Measurements from ENCODE around the gene GET4.

Gene GET4

DNA sequence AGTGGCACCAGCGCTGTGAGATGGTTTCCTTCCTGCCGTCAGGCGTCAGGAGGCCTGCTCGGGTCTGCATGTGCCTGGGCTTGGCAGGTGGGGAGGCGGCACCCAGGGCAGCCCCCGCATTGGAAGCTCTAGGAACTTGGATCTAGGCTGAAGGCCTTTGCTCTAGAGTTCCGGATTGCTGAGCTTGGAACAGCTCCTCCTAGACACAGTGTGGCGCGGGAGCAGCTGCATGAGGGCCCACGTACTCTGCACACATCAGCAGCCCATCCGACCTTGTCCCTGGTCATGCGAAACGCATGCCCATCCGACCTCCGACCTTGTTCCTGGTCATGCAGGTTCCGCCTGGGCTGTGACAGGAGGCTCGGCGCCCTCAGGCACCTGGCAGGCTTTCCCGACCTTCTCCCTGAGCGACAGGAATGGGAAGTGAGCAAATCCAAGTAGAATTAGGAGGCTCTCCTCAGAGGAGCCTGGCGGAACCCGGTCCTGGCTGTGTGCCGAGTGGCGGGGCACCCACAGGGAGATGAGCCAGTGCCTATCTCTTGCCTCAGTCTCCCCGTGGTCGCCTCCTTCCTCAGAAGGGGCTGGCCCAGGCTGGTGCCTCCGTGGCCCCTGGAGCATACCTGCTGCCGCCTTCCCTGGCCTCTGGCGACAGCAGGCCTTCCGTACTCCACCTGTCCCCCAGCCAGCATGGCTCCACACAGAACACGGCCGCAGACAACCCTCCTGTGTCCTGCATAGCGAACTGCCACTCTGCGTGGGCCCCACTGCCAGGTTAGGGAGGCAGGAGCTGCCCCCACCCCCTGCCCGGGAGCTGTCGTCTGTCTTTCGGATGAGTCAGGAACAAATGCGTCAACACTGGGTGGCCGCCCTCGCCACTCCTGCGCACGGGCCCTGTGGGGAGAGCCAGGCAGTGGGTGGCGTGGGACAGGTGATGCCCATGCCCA is 12.0 kb downstream of the GET4 start:
- no peak for DNase-seq

DNA sequence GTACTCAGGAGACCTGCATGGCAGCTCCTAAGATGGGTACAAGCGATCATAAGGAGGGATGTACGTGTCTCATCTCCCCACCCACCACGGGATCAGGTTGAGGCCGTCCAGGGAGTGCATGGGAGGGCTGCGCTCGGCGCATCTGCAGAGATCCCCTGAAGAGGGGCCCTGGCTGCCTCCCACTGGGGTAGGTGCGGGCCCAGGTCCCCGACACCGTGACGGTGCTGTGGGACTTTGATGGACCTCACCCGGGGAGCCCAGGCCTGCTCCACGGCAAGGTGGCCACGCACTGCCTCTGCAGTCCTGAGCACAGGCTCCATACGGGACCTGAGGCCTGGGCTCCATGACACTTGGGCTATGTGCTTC is 12.7 kb downstream of the GET4 start:
- no peak for DNase-seq

- DNase-seq: no peak
Measured at GRCh38 chr7:889391-889790, 13.0 kb downstream of the GET4 start.

DNA sequence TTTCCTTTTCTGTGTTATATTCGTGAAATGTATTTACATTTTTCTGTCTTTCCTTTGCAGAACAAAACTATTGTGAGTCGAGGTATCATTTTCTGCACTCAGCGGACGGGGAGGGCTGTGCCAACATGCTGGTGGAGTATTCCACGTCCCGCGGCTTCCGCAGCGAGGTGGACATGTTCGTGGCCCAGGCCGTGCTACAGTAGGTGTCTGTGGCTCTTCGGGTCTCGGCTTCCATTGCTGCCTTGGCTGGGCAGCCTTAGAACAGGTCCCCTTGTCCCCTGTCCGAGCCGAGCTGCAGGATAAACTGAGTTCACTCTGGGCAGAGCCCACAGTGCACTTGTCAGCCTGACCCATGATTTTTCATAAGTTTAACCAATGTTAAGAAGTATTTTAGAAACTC is 14.5 kb downstream of the GET4 start:
- DNase-seq: no peak

GRCh38 chr7:891291-891690 is 14.9 kb downstream of the GET4 start:
- no peak for DNase-seq

DNA sequence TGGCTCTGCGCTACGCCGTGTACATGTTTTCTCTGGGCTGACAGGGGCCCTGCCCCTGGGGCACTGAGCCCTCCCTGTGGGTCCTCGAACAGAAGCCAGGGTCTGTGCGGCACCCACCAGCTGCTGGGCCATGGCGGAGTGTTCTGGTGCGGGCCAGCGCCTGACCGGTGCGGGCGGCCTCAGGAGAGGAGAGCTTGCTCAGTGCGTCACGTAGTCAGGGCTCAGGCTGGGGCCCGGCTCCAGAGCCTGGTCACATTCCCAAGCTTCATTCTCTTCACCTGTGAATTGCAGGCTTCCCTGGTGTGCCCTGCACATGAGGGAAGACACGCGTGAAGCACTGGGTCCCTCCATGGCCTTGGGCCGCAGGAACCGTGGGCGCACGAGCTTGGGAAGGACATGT is 15.5 kb downstream of the GET4 start:
- DNase-seq: no peak

- DNase-seq: no peak
Measured at GRCh38 chr7:892648-893593, 16.6 kb downstream of the GET4 start.

DNA sequence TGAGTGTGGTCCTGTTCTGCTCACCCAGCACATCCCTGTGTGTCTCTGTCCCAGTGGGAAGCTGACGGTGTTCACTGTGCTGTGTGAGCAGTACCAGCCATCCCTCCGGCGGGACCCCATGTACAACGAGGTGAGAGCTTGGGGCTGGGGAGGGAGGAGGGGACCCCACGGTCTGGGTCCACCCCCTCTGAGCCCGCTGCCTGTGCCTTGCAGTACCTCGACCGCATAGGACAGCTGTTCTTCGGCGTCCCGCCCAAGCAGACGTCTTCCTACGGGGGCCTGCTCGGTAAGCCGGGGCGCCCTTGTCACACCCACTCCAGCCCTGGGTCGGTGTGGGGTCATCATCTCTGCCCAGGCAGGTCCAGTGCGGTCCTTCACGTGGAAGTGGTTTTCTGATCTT is 17.3 kb downstream of the GET4 start:
- DNase-seq: no peak

GRCh38 chr7:894164-894867 is 18.0 kb downstream of the GET4 start:
- DNase-seq: no peak

GRCh38 chr7:894927-895450 is 18.6 kb downstream of the GET4 start:
- DNase-seq: no peak

DNA sequence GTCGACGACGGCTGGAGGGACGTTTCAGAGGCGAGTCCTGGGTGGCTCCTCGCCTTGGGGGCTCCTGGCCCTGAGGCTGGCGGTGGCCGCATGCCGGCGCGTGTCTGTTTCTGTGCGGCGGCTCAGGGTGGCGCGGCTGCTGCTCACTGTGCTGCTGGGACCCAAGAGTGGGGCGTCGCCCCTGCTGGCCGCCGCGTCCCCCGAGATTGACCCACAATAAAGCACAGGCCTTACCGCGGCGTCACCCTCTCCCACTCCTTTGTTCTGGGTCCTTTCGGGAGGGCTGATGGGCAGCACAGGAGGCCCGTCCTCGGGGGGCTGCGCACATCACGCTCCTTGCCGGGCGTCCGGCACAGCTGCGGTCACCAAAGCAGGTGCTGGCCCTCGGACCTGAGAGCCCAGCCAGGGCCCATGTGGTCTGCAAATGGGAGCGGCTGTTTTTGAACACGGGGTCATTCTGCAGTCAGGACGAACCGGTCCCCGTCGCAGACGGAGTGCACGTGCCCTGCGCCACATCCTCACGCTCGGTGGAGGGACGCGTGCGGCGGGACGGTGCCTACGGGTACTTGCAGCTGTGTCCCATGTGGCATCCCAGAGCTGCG is 19.2 kb downstream of the GET4 start:
- DNase-seq: no peak

GRCh38 chr7:896346-897075 is 20.2 kb downstream of the GET4 start:
- no peak for DNase-seq

DNA sequence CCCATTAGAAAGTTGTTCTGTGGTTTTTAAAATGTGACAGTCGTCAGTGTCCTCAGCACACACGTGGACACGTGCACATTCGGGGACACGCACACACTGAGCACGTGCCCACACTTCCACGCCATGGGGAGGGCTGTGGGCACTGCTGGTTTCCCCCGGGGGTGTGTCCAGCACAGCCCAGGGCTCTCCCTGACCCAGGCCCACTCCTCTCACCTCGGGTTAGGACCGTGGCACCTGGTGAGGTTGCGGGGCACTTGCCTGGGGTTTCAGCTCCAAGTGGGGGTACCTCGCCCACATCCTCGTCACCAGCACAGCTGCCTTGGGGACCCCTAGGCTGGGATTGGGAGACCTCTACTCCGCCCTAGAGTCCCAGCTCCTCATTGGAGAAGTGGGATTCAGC is 20.7 kb downstream of the GET4 start:
- no peak for DNase-seq

DNA sequence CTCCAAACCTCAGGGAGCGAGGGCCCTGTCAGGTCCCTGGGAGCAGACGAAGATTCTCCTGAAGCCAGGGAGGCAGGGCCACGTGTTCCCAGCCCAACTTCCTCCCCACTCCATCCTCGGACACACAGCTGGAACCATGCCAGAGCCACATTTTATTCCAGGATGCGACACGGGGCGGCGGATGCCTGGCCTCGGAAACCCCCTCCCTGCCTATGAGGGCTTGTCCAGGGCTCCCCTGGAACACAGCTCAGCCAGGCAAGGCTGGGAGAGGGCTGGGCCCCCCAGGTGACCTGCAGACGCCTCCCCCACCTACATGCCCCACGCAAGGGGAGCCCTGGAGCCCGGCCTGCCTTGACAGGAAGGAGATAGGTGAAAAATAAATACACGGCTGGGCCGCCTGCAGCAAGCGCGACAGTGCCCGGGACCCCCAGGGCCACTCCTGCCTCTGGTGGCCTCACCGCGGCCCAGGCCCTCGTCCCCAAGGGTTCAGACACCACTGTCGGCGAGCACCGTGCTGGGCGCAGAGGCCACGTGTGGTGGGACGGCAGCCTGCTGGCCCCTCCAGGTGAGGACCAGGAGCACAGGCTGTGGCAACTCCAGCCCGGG is 21.5 kb downstream of the GET4 start:
- DNase-seq: no peak

- no peak for DNase-seq
Measured at GRCh38 chr7:898460-898854, 22.1 kb downstream of the GET4 start.

DNA sequence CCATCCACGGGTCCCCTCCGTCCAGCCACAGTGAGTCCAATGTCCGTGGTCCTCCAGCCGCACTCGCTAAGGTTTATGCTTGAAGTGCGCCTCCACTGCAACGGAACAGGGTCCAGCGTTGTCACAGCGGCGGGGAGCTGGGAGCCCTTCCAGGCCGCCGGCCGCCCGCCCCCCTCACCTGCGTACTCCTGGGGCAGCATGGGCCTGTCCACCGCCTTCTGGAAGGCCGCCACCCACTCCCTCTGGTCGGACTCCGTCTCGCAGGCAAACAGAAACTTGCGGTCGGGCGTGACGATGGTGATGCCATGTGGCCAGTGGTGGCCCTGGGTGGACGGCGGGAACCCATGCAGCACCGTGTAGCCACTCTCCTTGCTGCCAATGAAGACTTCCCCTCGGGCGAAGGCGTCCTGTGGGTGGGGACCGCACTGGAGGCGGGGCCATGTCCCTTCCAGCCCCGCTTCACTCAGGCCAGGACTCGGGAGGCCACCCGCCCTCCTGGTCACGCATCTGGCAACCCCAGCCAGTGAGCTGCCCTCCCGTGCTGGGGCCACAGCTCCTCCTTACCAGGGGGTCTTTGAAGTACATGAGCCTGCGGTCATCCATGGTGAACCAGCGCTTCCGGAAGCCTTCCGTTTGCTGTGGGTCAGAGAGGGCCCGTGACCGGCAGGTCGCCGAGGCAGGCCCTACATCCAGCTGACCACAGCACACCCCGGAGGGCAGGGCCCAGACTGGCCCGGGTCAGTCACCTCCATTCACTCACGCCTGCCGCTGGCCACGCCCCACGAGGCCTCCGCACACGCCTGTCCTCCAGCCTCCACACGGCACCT is 22.7 kb downstream of the GET4 start:
- DNase-seq: no peak

DNA sequence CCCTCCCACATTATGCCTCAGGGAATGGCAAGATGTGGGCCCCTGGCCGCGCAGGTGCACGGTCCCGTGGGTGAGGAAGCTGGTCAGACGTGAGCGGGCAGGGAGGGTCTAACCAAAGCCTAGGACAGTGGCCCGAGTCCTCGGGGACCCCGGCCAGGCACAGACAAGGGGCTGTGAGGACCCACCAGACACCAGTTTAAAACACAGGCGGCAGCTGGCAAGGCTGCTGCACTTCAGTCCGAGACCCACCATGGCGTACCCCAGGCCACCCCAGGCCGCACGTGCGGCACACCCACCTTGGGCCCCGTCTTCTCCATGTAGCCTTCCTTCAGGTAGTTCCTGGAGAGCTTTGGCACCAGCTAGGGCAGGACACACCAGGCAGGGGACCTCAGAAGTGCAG is 23.5 kb downstream of the GET4 start:
- DNase-seq: no peak

DNA sequence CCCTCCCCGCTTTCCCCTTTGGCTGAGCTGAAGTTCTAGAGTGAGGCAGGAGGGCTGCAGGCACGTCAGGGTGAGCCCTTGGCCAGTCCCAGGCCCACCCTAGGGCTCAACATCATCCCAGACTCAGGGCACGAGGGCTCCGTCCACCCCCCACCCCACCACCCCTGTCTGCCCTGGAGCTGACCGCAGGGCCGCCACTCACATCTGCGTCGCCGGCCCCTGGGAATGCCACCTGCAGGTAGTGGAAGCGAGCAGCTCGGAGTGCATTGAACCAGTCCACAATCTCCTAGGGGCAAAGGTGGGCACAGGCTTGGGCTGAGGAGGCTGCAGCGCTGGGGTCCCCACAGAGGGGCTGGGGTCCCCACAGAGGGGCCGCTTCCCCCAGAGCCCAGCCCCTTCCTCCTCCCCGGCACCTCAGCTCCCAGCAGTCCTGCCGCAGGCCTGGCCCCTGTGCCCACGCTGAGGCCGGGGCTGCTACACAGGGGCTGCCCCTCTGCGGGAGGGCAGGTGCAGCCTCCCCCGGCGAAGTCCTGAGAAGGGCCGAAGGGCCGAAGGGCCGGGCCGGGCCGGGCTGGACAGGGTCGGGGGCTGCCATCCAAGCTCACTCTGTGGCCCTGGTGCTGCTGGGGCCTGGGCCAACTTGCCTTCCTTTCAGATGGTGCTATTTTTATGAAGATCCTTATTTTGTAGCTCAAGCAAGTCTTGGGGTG is 24.1 kb downstream of the GET4 start:
- DNase-seq: no peak

DNA sequence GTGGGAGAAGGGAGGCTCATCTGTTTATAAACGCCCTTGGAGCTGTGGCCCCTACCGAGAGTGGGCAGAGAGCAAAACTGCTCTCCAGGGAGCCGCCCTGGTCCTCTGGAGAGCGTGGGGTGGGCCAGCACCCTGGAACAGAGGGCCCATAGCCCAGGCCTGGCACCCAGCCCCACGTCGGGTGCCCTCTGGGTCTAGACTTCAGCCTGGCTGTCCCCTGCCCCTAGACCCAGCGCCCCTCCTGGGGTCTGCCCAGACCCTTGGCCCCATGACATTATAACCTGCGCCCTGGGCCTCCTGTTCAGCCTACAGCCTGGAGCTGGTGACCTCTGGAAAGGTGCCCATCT is 24.7 kb downstream of the GET4 start:
- DNase-seq: no peak
